Effector memory CD8-positive, alpha-beta T cell (primary cell): Measurements from ENCODE around the gene CYB5A.
A peak's percentile ranks its signal among the peaks of the same experiment; 100 is the strongest.

Experiments
- ATAC-seq: fragments of 150-1000 bp; cut with Tn5 transposase; replicated peaks from 2 replicates; pipeline ENCODE4 v1.10.0; 2021; ENCODE audit warnings: mild to moderate bottlenecking, moderate library complexity
- DNase-seq, 3 experiments: peaks; one replicate each; pipeline ENCODE4 v3.0.0; 2021
- H3K27ac Mint-ChIP-seq, 2 donors: one replicate each; pipeline ENCODE4 v1.8.0; 2022; ENCODE audit warnings: mild to moderate bottlenecking in 2 of 2, mixed read lengths in 2 of 2, moderate library complexity in 2 of 2
- H3K27me3 Mint-ChIP-seq, 2 donors: one replicate each; pipeline ENCODE4 v1.8.0; 2022; ENCODE audit warnings: mixed read lengths in 2 of 2
- H3K36me3 Mint-ChIP-seq: one replicate; pipeline ENCODE4 v1.8.0; 2022; ENCODE audit warnings: mild to moderate bottlenecking, moderate library complexity, mixed read lengths; ENCODE audit not compliant: insufficient read depth
- H3K4me1 Mint-ChIP-seq, 2 donors: one replicate each; pipeline ENCODE4 v1.8.0; 2022; ENCODE audit warnings: low read depth in 2 of 2, mixed read lengths in 2 of 2
- H3K4me3 Mint-ChIP-seq, 2 donors: one replicate each; pipeline ENCODE4 v1.8.0; 2022; ENCODE audit warnings: mild to moderate bottlenecking in 2 of 2, mixed read lengths in 2 of 2, moderate library complexity in 2 of 2
- H3K9me3 Mint-ChIP-seq, 2 donors: one replicate each; pipeline ENCODE4 v1.8.0; 2022; ENCODE audit warnings: mixed read lengths in 2 of 2

CYB5A gene

GRCh38 chr18:74264303-74265020, 27.3 kb downstream of the CYB5A start:
- no peak for DNase-seq
- Mint-ChIP-seq H3K9me3 (no peaks in the 10 kb centered on the region), H3K4me3 (no peak overlapping the region), H3K4me1 (peaks cover 0 to 9% of the 10 kb centered on the region in 2 donors), H3K27me3 (no peaks in the 10 kb centered on the region), H3K36me3 (peaks cover 3% of the 10 kb centered on the region), H3K27ac (peak overlapping the region in 1 of 2 donors; percentile 51)
- peak; percentile 37 for ATAC-seq

- H3K36me3 Mint-ChIP-seq, result peaks cover 15% of the 10 kb centered on the region
These were observed 30.6 kb downstream of the CYB5A start for GRCh38 chr18:74261053-74261713.

GRCh38 chr18:74259347-74259746, 32.4 kb downstream of the CYB5A start:
- H3K4me3 Mint-ChIP-seq, result no peak overlapping the region
- H3K4me1 Mint-ChIP-seq, result no peaks in the 10 kb centered on the region
- H3K9me3 Mint-ChIP-seq, result no peaks in the 10 kb centered on the region
- ATAC-seq, result no peak
- no peaks in the 10 kb centered on the region for H3K27me3 Mint-ChIP-seq
- DNase-seq, result no peak
- peaks cover 17% of the 10 kb centered on the region for H3K36me3 Mint-ChIP-seq
- no peak overlapping the region for H3K27ac Mint-ChIP-seq

More at GRCh38 chr18:74261053-74261713, 30.6 kb downstream of the CYB5A start:
- no peaks in the 10 kb centered on the region for H3K9me3 Mint-ChIP-seq
- no peaks in the 10 kb centered on the region for H3K4me1 Mint-ChIP-seq
- ATAC-seq, result no peak
- no peaks in the 10 kb centered on the region for H3K27me3 Mint-ChIP-seq
- no peak overlapping the region for H3K27ac Mint-ChIP-seq
- H3K4me3 Mint-ChIP-seq, result no peak overlapping the region
- no peak for DNase-seq

- ATAC-seq (no peak), DNase-seq (no peak)
- H3K27ac Mint-ChIP-seq, result no peak overlapping the region
- H3K9me3 Mint-ChIP-seq, result no peaks in the 10 kb centered on the region
- no peak overlapping the region for H3K4me3 Mint-ChIP-seq
- peaks cover 22% of the 10 kb centered on the region for H3K36me3 Mint-ChIP-seq
- H3K4me1 Mint-ChIP-seq, result no peaks in the 10 kb centered on the region
- no peaks in the 10 kb centered on the region for H3K27me3 Mint-ChIP-seq
These were observed 34.7 kb downstream of the CYB5A start for GRCh38 chr18:74257083-74257482.

GRCh38 chr18:74256190-74256589, 35.6 kb downstream of the CYB5A start:
- Mint-ChIP-seq H3K4me1 (no peaks in the 10 kb centered on the region), H3K27me3 (no peaks in the 10 kb centered on the region), H3K36me3 (peaks cover 22% of the 10 kb centered on the region), H3K27ac (no peak overlapping the region), H3K9me3 (no peaks in the 10 kb centered on the region), H3K4me3 (no peak overlapping the region)
- no peak for DNase-seq
- ATAC-seq, result no peak

- H3K4me3 Mint-ChIP-seq, result no peak overlapping the region
- no peaks in the 10 kb centered on the region for H3K27me3 Mint-ChIP-seq
- H3K4me1 Mint-ChIP-seq, result no peaks in the 10 kb centered on the region
- DNase-seq (no peak), ATAC-seq (no peak)
- no peaks in the 10 kb centered on the region for H3K9me3 Mint-ChIP-seq
- peaks cover 22% of the 10 kb centered on the region for H3K36me3 Mint-ChIP-seq
- peak overlapping the region in 1 of 2 donors; percentile 47 for H3K27ac Mint-ChIP-seq
These were observed 36.6 kb downstream of the CYB5A start for GRCh38 chr18:74255131-74255616.

- DNase-seq, result no peak
These were observed 39.7 kb downstream of the CYB5A start for GRCh38 chr18:74252039-74252395.

GRCh38 chr18:74251297-74252038, 40.3 kb downstream of the CYB5A start:
- Mint-ChIP-seq H3K27me3 (no peaks in the 10 kb centered on the region), H3K4me1 (no peaks in the 10 kb centered on the region), H3K36me3 (peaks cover 9% of the 10 kb centered on the region), H3K9me3 (no peaks in the 10 kb centered on the region), H3K27ac (peak overlapping the region; percentile 32 to 74), H3K4me3 (no peak overlapping the region)
- ATAC-seq, result no peak
- DNase-seq, result no peak

More at GRCh38 chr18:74252039-74252395, 39.7 kb downstream of the CYB5A start:
- ATAC-seq, result no peak
- Mint-ChIP-seq H3K27me3 (no peaks in the 10 kb centered on the region), H3K36me3 (peaks cover 10% of the 10 kb centered on the region), H3K9me3 (no peaks in the 10 kb centered on the region), H3K27ac (no peak overlapping the region), H3K4me3 (no peak overlapping the region), H3K4me1 (no peaks in the 10 kb centered on the region)

GRCh38 chr18:74250131-74250530, 41.6 kb downstream of the CYB5A start:
- Mint-ChIP-seq H3K9me3 (no peaks in the 10 kb centered on the region), H3K27ac (no peak overlapping the region), H3K27me3 (no peaks in the 10 kb centered on the region), H3K4me3 (no peak overlapping the region), H3K4me1 (no peaks in the 10 kb centered on the region), H3K36me3 (peaks cover 4% of the 10 kb centered on the region)
- no peak for ATAC-seq
- DNase-seq, result no peak

GRCh38 chr18:74249181-74249968, 42.4 kb downstream of the CYB5A start:
- no peak overlapping the region for H3K27ac Mint-ChIP-seq
- H3K4me3 Mint-ChIP-seq, result no peak overlapping the region
- H3K27me3 Mint-ChIP-seq, result no peaks in the 10 kb centered on the region
- H3K4me1 Mint-ChIP-seq, result no peaks in the 10 kb centered on the region
- ATAC-seq (no peak), DNase-seq (no peak)
- H3K9me3 Mint-ChIP-seq, result no peaks in the 10 kb centered on the region
- peaks cover 4% of the 10 kb centered on the region for H3K36me3 Mint-ChIP-seq

- Mint-ChIP-seq H3K4me3 (no peak overlapping the region), H3K36me3 (peaks cover 7% of the 10 kb centered on the region), H3K4me1 (no peaks in the 10 kb centered on the region), H3K9me3 (no peaks in the 10 kb centered on the region), H3K27me3 (no peaks in the 10 kb centered on the region), H3K27ac (no peak overlapping the region)
- ATAC-seq (no peak), DNase-seq (no peak)
These were observed 43.2 kb downstream of the CYB5A start for GRCh38 chr18:74248595-74248994.

GRCh38 chr18:74248189-74248588, 43.6 kb downstream of the CYB5A start:
- Mint-ChIP-seq H3K27me3 (peaks cover 1 to 4% of the 10 kb centered on the region in 2 donors), H3K4me3 (no peak overlapping the region), H3K36me3 (peaks cover 8% of the 10 kb centered on the region), H3K4me1 (no peaks in the 10 kb centered on the region), H3K27ac (no peak overlapping the region), H3K9me3 (no peaks in the 10 kb centered on the region)
- ATAC-seq (no peak), DNase-seq (no peak)

- peaks cover 3% of the 10 kb centered on the region for H3K36me3 Mint-ChIP-seq
- ATAC-seq (no peak), DNase-seq (no peak)
- no peak overlapping the region for H3K4me3 Mint-ChIP-seq
- H3K9me3 Mint-ChIP-seq, result no peaks in the 10 kb centered on the region
- H3K27me3 Mint-ChIP-seq, result peaks cover 19 to 23% of the 10 kb centered on the region in 2 donors
- no peaks in the 10 kb centered on the region for H3K4me1 Mint-ChIP-seq
- no peak overlapping the region for H3K27ac Mint-ChIP-seq
These were observed 47.2 kb downstream of the CYB5A start for GRCh38 chr18:74244554-74244953.
